Stomach (tissue), 4 donors: ENCODE results near the gene TMPRSS15.

Experiments
- CTCF ChIP-seq, 7 experiments: fragments of 450-650 bp in 4 of 7; fragments of 200-600 bp in 3 of 7; sonication (generic) in 3 of 7; IDR thresholded peaks; one replicate each; pipeline ENCODE4 v1.5.1; 2016 to 2019; ENCODE audit warnings: antibody characterized with exemption in 7 of 7, control low read depth in 2 of 7, mild to moderate bottlenecking in 1 of 7
- EP300 ChIP-seq: sonication (generic); formaldehyde crosslinking; IDR thresholded peaks from one replicate; pipeline ENCODE4 v1.6.1; 2017; ENCODE audit warnings: antibody characterized with exemption
- POLR2A ChIP-seq, 4 donors: fragments of 450-650 bp; IDR thresholded peaks; one replicate each; pipeline ENCODE4 v1.6.1; 2016; ENCODE audit warnings: antibody characterized with exemption in 4 of 4, control low read depth in 2 of 4, mild to moderate bottlenecking in 1 of 4, moderate library complexity in 1 of 4
- POLR2AphosphoS5 ChIP-seq, 3 donors: sonication (generic); formaldehyde crosslinking; IDR thresholded peaks; one replicate each; pipeline ENCODE4 v1.6.1; 2016; ENCODE audit warnings: antibody characterized with exemption in 3 of 3

- TF ChIP-seq EP300, result no peak
- no peak for TF ChIP-seq CTCF (IDR thresholded peaks at IDR 0.05)
- no peak for TF ChIP-seq POLR2A (IDR thresholded peaks at IDR 0.05)
- no peak for TF ChIP-seq POLR2AphosphoS5 (IDR thresholded peaks at IDR 0.05)
These were observed 6.0 kb upstream of the TMPRSS15 start for GRCh38 chr21:18409579-18409978.
